ENCODE data around the gene GRID2IP. TPM values are rescaled to one million over a fixed set of nuclear protein-coding genes. Genes with fewer than 3 reads are reported as not detected.
A peak's percentile ranks its signal among the peaks of the same experiment; 100 is the strongest.

GRID2IP gene
- total and polyA plus RNA-seq, 2 of the 13 experiments (the other 11 are each of a cell fraction or from before 2014, with no cell fraction given): 0.03 TPM; not detected in 1

- no peak for TF ChIP-seq ZNF512 (CRISPR knock-in tag; IDR thresholded peaks at IDR 0.05)
- TF ChIP-seq JDP2 (CRISPR knock-in tag; IDR thresholded peaks at IDR 0.05; ENCODE audit: borderline replicate concordance): no peak
- TF ChIP-seq SOX5 (CRISPR knock-in tag; IDR thresholded peaks at IDR 0.05; ENCODE audit: borderline replicate concordance): no peak
- TF ChIP-seq ZFP90 (CRISPR knock-in tag; IDR thresholded peaks at IDR 0.05; ENCODE audit: borderline replicate concordance): no peak
- no peak for TF ChIP-seq GMEB2 (CRISPR knock-in tag; IDR thresholded peaks at IDR 0.05; ENCODE audit: low read depth)
- TF ChIP-seq ZNF710 (CRISPR knock-in tag; IDR thresholded peaks at IDR 0.05; ENCODE audit: borderline replicate concordance): peak; percentile 63; the same call in 1 of the 2 replicates
- TF ChIP-seq ZNF816 (CRISPR knock-in tag; IDR thresholded peaks at IDR 0.05; ENCODE audit: borderline replicate concordance): no peak
- peak; percentile 86 for TF ChIP-seq YY1 (IDR thresholded peaks at IDR 0.05; ENCODE audit: insufficient read depth, insufficient replicate concordance, low read depth, low read length)
- TF ChIP-seq FOXO4 (CRISPR knock-in tag; conservative IDR thresholded peaks at IDR 0.05): no peak
- TF ChIP-seq CTCF (CRISPR knock-in tag; IDR thresholded peaks at IDR 0.05): peak; percentile 66
- no peak for TF ChIP-seq MAFG (CRISPR knock-in tag; IDR thresholded peaks at IDR 0.05)
- TF ChIP-seq ZFP82 (CRISPR knock-in tag; IDR thresholded peaks at IDR 0.05; ENCODE audit: borderline replicate concordance): no peak
- TF ChIP-seq ATF2 (CRISPR knock-in tag; IDR thresholded peaks at IDR 0.05): no peak
- TF ChIP-seq ZNF552 (CRISPR knock-in tag; IDR thresholded peaks at IDR 0.05; ENCODE audit: borderline replicate concordance): no peak
- TF ChIP-seq ZNF12 (CRISPR knock-in tag; IDR thresholded peaks at IDR 0.05): no peak
- no peak for TF ChIP-seq MYNN (CRISPR knock-in tag; IDR thresholded peaks at IDR 0.05; ENCODE audit: low read depth)
Observed at GRCh38 chr7:6589829-6590644, 38.8 kb upstream of the GRID2IP start, which contains the start of gene INTS15 (continued).
